Prostate gland (tissue), 2 donors: ENCODE measurements around the gene EGR2.

Experiments used
- CTCF ChIP-seq, 4 experiments: fragments of 200-600 bp in 2 of 4; fragments of 450-650 bp in 2 of 4; sonication (generic) in 2 of 4; IDR thresholded peaks; 1 replicate in 3 of 4; 2 replicates in 1 of 4; pipeline ENCODE4 v1.5.1; 2016 to 2019; ENCODE audit warnings: antibody characterized with exemption in 4 of 4, mild to moderate bottlenecking in 2 of 4, moderate library complexity in 2 of 4
- POLR2A ChIP-seq: fragments of 450-650 bp; IDR thresholded peaks from one replicate; pipeline ENCODE4 v1.6.1; 2016; ENCODE audit warnings: antibody characterized with exemption, mild to moderate bottlenecking
- POLR2AphosphoS5 ChIP-seq: sonication (generic); formaldehyde crosslinking; IDR thresholded peaks from one replicate; pipeline ENCODE4 v1.6.1; 2017; ENCODE audit warnings: antibody characterized with exemption

GRCh38 chr10:62810156-62810902, 5.8 kb downstream of the EGR2 start:
- TF ChIP-seq CTCF (IDR thresholded peaks at IDR 0.05), result no peak
- TF ChIP-seq POLR2AphosphoS5, result no peak
- TF ChIP-seq POLR2A, result no peak
